Stomach (tissue), 9 donors: ENCODE measurements around the gene PTX3. TPM values are rescaled to one million over a fixed set of nuclear protein-coding genes. Genes with fewer than 3 reads are reported as not detected.

Experiments
- DNase-seq, 2 donors: peaks; one replicate each; pipeline versions ENCODE4 v3.0.0 to v3.0.0-alpha.2; 2013 to 2019
- H3K27ac ChIP-seq, 5 donors: fragments of 200-600 bp in 4 of 5; sonication (generic) in 4 of 5; one replicate each; pipeline ENCODE4 v1.5.1; 2013 to 2019; ENCODE audit warnings: mild to moderate bottlenecking in 1 of 5, moderate library complexity in 1 of 5
- H3K27me3 ChIP-seq, 3 donors: fragments of 200-600 bp; sonication (generic); one replicate each; pipeline ENCODE4 v1.5.1; 2017 to 2019; ENCODE audit warnings: mixed run types in 1 of 3
- H3K36me3 ChIP-seq, 4 donors: fragments of 200-600 bp; sonication (generic); 1 replicate in 3 of 4; 2 replicates in 1 of 4; pipeline ENCODE4 v1.5.1; 2016 to 2019
- H3K4me1 ChIP-seq, 4 donors: fragments of 200-600 bp; sonication (generic); one replicate each; pipeline ENCODE4 v1.5.1; 2016 to 2019
- H3K4me3 ChIP-seq, 4 donors: fragments of 200-600 bp; sonication (generic) in 3 of 4; one replicate each; pipeline ENCODE4 v1.5.1; 2016 to 2019; ENCODE audit warnings: mild to moderate bottlenecking in 1 of 4
- H3K9me3 ChIP-seq, 4 donors: fragments of 200-600 bp; sonication (generic); one replicate each; pipeline ENCODE4 v1.5.1; 2016 to 2019
- CTCF ChIP-seq, 7 experiments: fragments of 450-650 bp in 4 of 7; fragments of 200-600 bp in 3 of 7; sonication (generic) in 3 of 7; IDR thresholded peaks; one replicate each; pipeline ENCODE4 v1.5.1; 2016 to 2019; ENCODE audit warnings: antibody characterized with exemption in 7 of 7, control low read depth in 2 of 7, mild to moderate bottlenecking in 1 of 7
- EP300 ChIP-seq: sonication (generic); formaldehyde crosslinking; IDR thresholded peaks from one replicate; pipeline ENCODE4 v1.6.1; 2017; ENCODE audit warnings: antibody characterized with exemption
- POLR2A ChIP-seq, 4 donors: fragments of 450-650 bp; IDR thresholded peaks; one replicate each; pipeline ENCODE4 v1.6.1; 2016; ENCODE audit warnings: antibody characterized with exemption in 4 of 4, control low read depth in 2 of 4, mild to moderate bottlenecking in 1 of 4, moderate library complexity in 1 of 4
- POLR2AphosphoS5 ChIP-seq, 3 donors: sonication (generic); formaldehyde crosslinking; IDR thresholded peaks; one replicate each; pipeline ENCODE4 v1.6.1; 2016; ENCODE audit warnings: antibody characterized with exemption in 3 of 3
- WGBS, 5 donors: extraction: QIAGEN DNeasy Blood & Tissue Kit in 3 of 5; methylation state at CpG; one replicate each; pipeline versions ENCODE4 v1.1.5 to v1.1.7; 2013 to 2018; 5-methylcytosine and 5-hydroxymethylcytosine counted together
- intact Hi-C: fragments of 100-400 bp; cut with DNase I; formaldehyde crosslinking; loops from one replicate; pipeline ENCODE4 v1.15.1; 2023; ENCODE audit warnings: low total_unique reads
- polyA plus RNA-seq, 3 donors: library from polyadenylated mRNA; stranded (reverse); fragments of 200-250 nt; gene quantifications; one replicate each; pipeline ENCODE4 v1.2.3, GENCODE V29; 2013
- total RNA-seq, 5 donors: library from RNA; depleted of rRNA; stranded (reverse); fragments of >200 nt; gene quantifications; one replicate each; pipeline versions ENCODE4 v1.1.0 to v1.2.3, GENCODE V29; 2014 to 2016
- donor health status: healthy with polysubstance abuse.
- donor health status: Bipolar disorder and iron deficiency.
- donor health status: healthy.

Gene PTX3
- total and polyA plus RNA-seq, 8 donors, result 0.45 to 25.7 (median 4.6) TPM

- WGBS, 5 donors, result 78 to 88% (median 86%) methylated on average over 7 of the region's 7 CpGs
- no peak for DNase-seq
- Histone ChIP-seq H3K9me3 (no peaks in the 10 kb centered on the region), H3K27ac (no peak overlapping the region), H3K4me3 (no peak overlapping the region), H3K4me1 (peaks cover 0 to 8% (median 0%) of the 10 kb centered on the region in 4 donors), H3K27me3 (no peaks in the 10 kb centered on the region), H3K36me3 (no peaks in the 10 kb centered on the region)
- TF ChIP-seq EP300 (no peak), POLR2AphosphoS5 (IDR thresholded peaks at IDR 0.05) (no peak), CTCF (IDR thresholded peaks at IDR 0.05) (no peak), POLR2A (IDR thresholded peaks at IDR 0.05) (no peak)
- intact Hi-C loops, result no loop called here
Observed at GRCh38 chr3:157469561-157470294, 33.1 kb downstream of the PTX3 start.

- 70 to 87% (median 75%) methylated on average over 1 of the region's 1 CpG for WGBS, 5 donors
- Histone ChIP-seq H3K4me1 (peaks cover 0 to 8% (median 0%) of the 10 kb centered on the region in 4 donors), H3K27me3 (no peaks in the 10 kb centered on the region), H3K4me3 (no peak overlapping the region), H3K27ac (no peak overlapping the region), H3K36me3 (no peaks in the 10 kb centered on the region), H3K9me3 (no peaks in the 10 kb centered on the region)
- intact Hi-C loops, result no loop called here
- peak in 1 of 2 donors; percentile 35 for DNase-seq
- TF ChIP-seq CTCF (IDR thresholded peaks at IDR 0.05) (no peak), EP300 (no peak), POLR2AphosphoS5 (IDR thresholded peaks at IDR 0.05) (no peak), POLR2A (IDR thresholded peaks at IDR 0.05) (no peak)
Observed at GRCh38 chr3:157471064-157471463, 34.4 kb downstream of the PTX3 start.

GRCh38 chr3:157472648-157473047 is 36.0 kb downstream of the PTX3 start:
- H3K36me3 ChIP-seq, result no peaks in the 10 kb centered on the region
- no peaks in the 10 kb centered on the region for H3K9me3 ChIP-seq
- 97 to 100% (median 99%) methylated on average over 1 of the region's 1 CpG for WGBS, 5 donors
- H3K4me1 ChIP-seq, result peaks cover 0 to 8% (median 0%) of the 10 kb centered on the region in 4 donors
- intact Hi-C loops, result no loop called here
- H3K4me3 ChIP-seq, result no peak overlapping the region
- no peak for DNase-seq
- no peak for TF ChIP-seq CTCF (IDR thresholded peaks at IDR 0.05)
- no peak for TF ChIP-seq POLR2AphosphoS5 (IDR thresholded peaks at IDR 0.05)
- no peaks in the 10 kb centered on the region for H3K27me3 ChIP-seq
- H3K27ac ChIP-seq, result no peak overlapping the region

GRCh38 chr3:157475921-157476414 is 39.3 kb downstream of the PTX3 start:
- H3K9me3 ChIP-seq, result no peaks in the 10 kb centered on the region

More at GRCh38 chr3:157475921-157476414, 39.3 kb downstream of the PTX3 start:
- TF ChIP-seq POLR2AphosphoS5 (IDR thresholded peaks at IDR 0.05) (no peak), EP300 (no peak), POLR2A (IDR thresholded peaks at IDR 0.05) (no peak), CTCF (IDR thresholded peaks at IDR 0.05) (no peak)
- Histone ChIP-seq H3K4me3 (no peak overlapping the region), H3K4me1 (peaks cover 0 to 8% (median 0%) of the 10 kb centered on the region in 4 donors), H3K36me3 (no peaks in the 10 kb centered on the region), H3K27me3 (no peaks in the 10 kb centered on the region), H3K27ac (no peak overlapping the region)
- 25 to 60% (median 52%) methylated on average over 1 of the region's 1 CpG for WGBS, 5 donors
- intact Hi-C loops, result no loop called here
- DNase-seq, result no peak
